DOHH2 (cell line): ENCODE data around the gene FIBCD1.

ENCODE experiments used
- H3F3A ChIP-seq: fragments of 200-600 bp; sonication (generic), shearing (Covaris generic); 2 replicates; pipeline ENCODE4 v1.6.0; 2016; ENCODE audit warnings: antibody characterized with exemption, mild to moderate bottlenecking; ENCODE audit not compliant: control insufficient read depth, insufficient read depth
- H3K27ac ChIP-seq: fragments of 200-600 bp; sonication (generic); 2 replicates; pipeline ENCODE4 v1.5.1; 2014; ENCODE audit warnings: low read depth, mild to moderate bottlenecking, low read length, moderate library complexity
- H3K27me3 ChIP-seq: fragments of 200-600 bp; sonication (generic); 2 replicates; pipeline ENCODE4 v1.6.1; 2014; ENCODE audit warnings: mild to moderate bottlenecking, low read length, mixed read lengths; ENCODE audit not compliant: control insufficient read depth
- H3K36me3 ChIP-seq: fragments of 200-600 bp; sonication (generic); 2 replicates; pipeline ENCODE4 v1.6.1; 2014; ENCODE audit warnings: mild to moderate bottlenecking, low read length, moderate library complexity, mixed read lengths; ENCODE audit not compliant: control insufficient read depth
- H3K4me1 ChIP-seq: fragments of 200-600 bp; sonication (generic); 2 replicates; pipeline ENCODE4 v1.6.1; 2014; ENCODE audit warnings: mild to moderate bottlenecking, low read length, mixed read lengths; ENCODE audit not compliant: control insufficient read depth
- H3K4me2 ChIP-seq: fragments of 200-600 bp; sonication (generic); 2 replicates; pipeline ENCODE4 v1.6.0; 2014; ENCODE audit warnings: mild to moderate bottlenecking, low read length, moderate library complexity
- H3K4me3 ChIP-seq: fragments of 200-600 bp; sonication (generic); 2 replicates; pipeline ENCODE4 v1.5.1; 2014; ENCODE audit warnings: mild to moderate bottlenecking, low read length, mixed read lengths
- H3K79me2 ChIP-seq: fragments of 200-600 bp; sonication (generic); 2 replicates; pipeline ENCODE4 v1.6.1; 2014; ENCODE audit warnings: mild to moderate bottlenecking, low read length, mixed read lengths; ENCODE audit not compliant: control insufficient read depth
- H3K9me2 ChIP-seq: fragments of 200-600 bp; sonication (generic); replicated peaks from 2 replicates; pipeline ENCODE4 v1.6.1; 2014; ENCODE audit warnings: mild to moderate bottlenecking, low read length, mixed read lengths; ENCODE audit not compliant: control insufficient read depth
- H3K9me3 ChIP-seq: fragments of 200-600 bp; sonication (generic); 2 replicates; pipeline ENCODE4 v1.6.1; 2014; ENCODE audit warnings: antibody characterized with exemption, low read length, mixed read lengths; ENCODE audit not compliant: control insufficient read depth, insufficient read depth
- H4K20me1 ChIP-seq: fragments of 200-600 bp; sonication (generic); 2 replicates; pipeline ENCODE4 v1.6.0; 2014; ENCODE audit warnings: low read depth, mild to moderate bottlenecking, antibody characterized with exemption, low read length, moderate library complexity; ENCODE audit not compliant: control insufficient read depth, insufficient read depth
- EZH2phosphoT487 ChIP-seq: fragments of 200-600 bp; sonication (generic); IDR thresholded peaks from 2 replicates; pipeline ENCODE4 v1.6.1; 2017; ENCODE audit warnings: borderline replicate concordance, mild to moderate bottlenecking, antibody characterized with exemption, low read length, moderate library complexity, mixed read lengths
- TF ChIP-seq, protein P1 (sequence below): fragments of 200-600 bp; sonication (generic); IDR thresholded peaks from one replicate; pipeline ENCODE4 v1.5.1; 2014; ENCODE audit warnings: antibody characterized with exemption, mild to moderate bottlenecking, low read depth, low read length; ENCODE audit not compliant: poor library complexity, severe bottlenecking

Gene FIBCD1

GRCh38 chr9:130987054-130987453, 48.0 kb upstream of the FIBCD1 start:
- H3K27ac ChIP-seq = no peak overlapping the region
- H3K4me1 ChIP-seq = no peaks in the 10 kb centered on the region
- no peaks in the 10 kb centered on the region for H3K79me2 ChIP-seq
- no peak overlapping the region for H3K4me2 ChIP-seq
- H3K36me3 ChIP-seq = no peaks in the 10 kb centered on the region
- H4K20me1 ChIP-seq = no peaks in the 10 kb centered on the region
- H3K27me3 ChIP-seq = no peaks in the 10 kb centered on the region
- TF ChIP-seq, protein P1, sequence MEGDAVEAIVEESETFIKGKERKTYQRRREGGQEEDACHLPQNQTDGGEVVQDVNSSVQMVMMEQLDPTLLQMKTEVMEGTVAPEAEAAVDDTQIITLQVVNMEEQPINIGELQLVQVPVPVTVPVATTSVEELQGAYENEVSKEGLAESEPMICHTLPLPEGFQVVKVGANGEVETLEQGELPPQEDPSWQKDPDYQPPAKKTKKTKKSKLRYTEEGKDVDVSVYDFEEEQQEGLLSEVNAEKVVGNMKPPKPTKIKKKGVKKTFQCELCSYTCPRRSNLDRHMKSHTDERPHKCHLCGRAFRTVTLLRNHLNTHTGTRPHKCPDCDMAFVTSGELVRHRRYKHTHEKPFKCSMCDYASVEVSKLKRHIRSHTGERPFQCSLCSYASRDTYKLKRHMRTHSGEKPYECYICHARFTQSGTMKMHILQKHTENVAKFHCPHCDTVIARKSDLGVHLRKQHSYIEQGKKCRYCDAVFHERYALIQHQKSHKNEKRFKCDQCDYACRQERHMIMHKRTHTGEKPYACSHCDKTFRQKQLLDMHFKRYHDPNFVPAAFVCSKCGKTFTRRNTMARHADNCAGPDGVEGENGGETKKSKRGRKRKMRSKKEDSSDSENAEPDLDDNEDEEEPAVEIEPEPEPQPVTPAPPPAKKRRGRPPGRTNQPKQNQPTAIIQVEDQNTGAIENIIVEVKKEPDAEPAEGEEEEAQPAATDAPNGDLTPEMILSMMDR = no peak
- TF ChIP-seq EZH2phosphoT487 = no peak
- H3K4me3 ChIP-seq = no peak overlapping the region
- H3F3A ChIP-seq = no peaks in the 10 kb centered on the region
- no peaks in the 10 kb centered on the region for H3K9me3 ChIP-seq
- no peaks in the 10 kb centered on the region for H3K9me2 ChIP-seq

GRCh38 chr9:130986356-130986965, 47.4 kb upstream of the FIBCD1 start:
- Histone ChIP-seq H3K4me1 (no peaks in the 10 kb centered on the region), H3F3A (no peaks in the 10 kb centered on the region), H3K27me3 (no peaks in the 10 kb centered on the region), H4K20me1 (no peaks in the 10 kb centered on the region), H3K9me3 (no peaks in the 10 kb centered on the region), H3K27ac (no peak overlapping the region), H3K36me3 (no peaks in the 10 kb centered on the region), H3K79me2 (no peaks in the 10 kb centered on the region), H3K4me2 (no peak overlapping the region), H3K9me2 (no peaks in the 10 kb centered on the region), H3K4me3 (no peak overlapping the region)
- TF ChIP-seq, protein P1 = no peak
- no peak for TF ChIP-seq EZH2phosphoT487

- no peaks in the 10 kb centered on the region for H3K9me3 ChIP-seq
- no peaks in the 10 kb centered on the region for H4K20me1 ChIP-seq
- no peaks in the 10 kb centered on the region for H3K79me2 ChIP-seq
- H3K27me3 ChIP-seq = no peaks in the 10 kb centered on the region
- no peak overlapping the region for H3K4me3 ChIP-seq
- no peak overlapping the region for H3K4me2 ChIP-seq
- H3F3A ChIP-seq = no peaks in the 10 kb centered on the region
- no peaks in the 10 kb centered on the region for H3K4me1 ChIP-seq
- H3K9me2 ChIP-seq = no peaks in the 10 kb centered on the region
- H3K36me3 ChIP-seq = no peaks in the 10 kb centered on the region
- H3K27ac ChIP-seq = no peak overlapping the region
- TF ChIP-seq, protein P1 = no peak
- no peak for TF ChIP-seq EZH2phosphoT487
Observed at GRCh38 chr9:130985606-130986162, 46.6 kb upstream of the FIBCD1 start.
